B cell (primary cell): ENCODE results near the gene CHST8. TPM values are rescaled to one million over a fixed set of nuclear protein-coding genes. Genes with fewer than 3 reads are reported as not detected.

ENCODE experiments used
- ATAC-seq: fragments of 200-7000 bp; cut with Tn5 transposase; one replicate; pipeline ENCODE4 v1.10.0; 2021; ENCODE audit warnings: low read depth, mild to moderate bottlenecking, moderate number of reproducible peaks, moderate library complexity
- CTCF ChIA-PET: fragments of 350-600 bp; sonication (Branson Sonifier 250); formaldehyde crosslinking; loops from one replicate; lab custom pipeline; 2021; ENCODE audit warnings: antibody characterized with exemption, inconsistent platforms; lab: Charles Lee
- POLR2A ChIA-PET: fragments of 350-600 bp; sonication (Branson Sonifier 250); formaldehyde crosslinking; loops from one replicate; lab custom pipeline; 2021; ENCODE audit warnings: antibody characterized with exemption; lab: Charles Lee
- DNase-seq: peaks from one replicate; pipeline ENCODE4 v3.0.0; 2013
- H2AFZ ChIP-seq: 2 replicates; pipeline ENCODE4 v1.6.1; 2012; ENCODE audit warnings: mild to moderate bottlenecking, low read depth, low read length; ENCODE audit not compliant: insufficient read depth, poor library complexity, severe bottlenecking
- H3K27ac ChIP-seq, 2 donors: 1 replicate in 1 of 2; 2 replicates in 1 of 2; pipeline ENCODE4 v1.5.1; 2012 to 2013; ENCODE audit warnings: low read length in 2 of 2, mild to moderate bottlenecking in 2 of 2, moderate library complexity in 1 of 2
- H3K27me3 ChIP-seq, 4 experiments: fragments of 200-600 bp in 1 of 4; sonication (generic) in 1 of 4; replicated peaks in 1 of 4; 1 replicate in 2 of 4; 2 replicates in 2 of 4; pipeline versions ENCODE4 v1.6.1 to v1.7.0; 2013 to 2016; ENCODE audit warnings: low read length in 3 of 4, mild to moderate bottlenecking in 2 of 4, mixed read lengths in 1 of 4, moderate library complexity in 1 of 4; ENCODE audit not compliant: insufficient read depth in 4 of 4, control insufficient read depth in 3 of 4; ENCODE audit errors: control extremely low read depth in 1 of 4
- H3K36me3 ChIP-seq, 2 experiments: replicated peaks in 1 of 2; 1 replicate in 1 of 2; 2 replicates in 1 of 2; pipeline versions ENCODE4 v1.6.1 to v1.7.1; 2013; ENCODE audit warnings: low read length in 1 of 2; ENCODE audit not compliant: insufficient read depth in 2 of 2, control insufficient read depth in 1 of 2; ENCODE audit errors: control extremely low read depth in 1 of 2, extremely low read depth in 1 of 2
- H3K4me1 ChIP-seq, 2 donors: fragments of 200-600 bp in 1 of 2; sonication (generic) in 1 of 2; 1 replicate in 1 of 2; 2 replicates in 1 of 2; pipeline versions ENCODE4 v1.5.1 to v1.6.1; 2013 to 2017; ENCODE audit warnings: low read length in 2 of 2; ENCODE audit not compliant: control insufficient read depth in 2 of 2, insufficient read depth in 2 of 2
- H3K4me2 ChIP-seq: replicated peaks from 2 replicates; pipeline ENCODE3; 2012; ENCODE audit warnings: mild to moderate bottlenecking, low read depth, low read length; ENCODE audit not compliant: poor library complexity, severe bottlenecking
- H3K4me3 ChIP-seq, 5 experiments: fragments of 200-600 bp in 1 of 5; sonication (generic) in 1 of 5; 1 replicate in 3 of 5; 2 replicates in 2 of 5; pipeline versions ENCODE4 v1.5.1 to v1.7.0; 2011 to 2016; ENCODE audit warnings: low read length in 4 of 5, mild to moderate bottlenecking in 4 of 5, low read depth in 2 of 5, control low read depth in 1 of 5, moderate library complexity in 1 of 5; ENCODE audit not compliant: insufficient read depth in 1 of 5; ENCODE audit errors: control extremely low read depth in 1 of 5, extremely low read depth in 1 of 5
- H3K79me2 ChIP-seq: fragments of 200-600 bp; sonication (generic); one replicate; pipeline ENCODE4 v1.6.0; 2016; ENCODE audit warnings: low read length; ENCODE audit not compliant: control insufficient read depth, insufficient read depth
- H3K9ac ChIP-seq: fragments of 200-600 bp; sonication (generic); 2 replicates; pipeline ENCODE4 v1.6.1; 2017; ENCODE audit warnings: mild to moderate bottlenecking, low read length, moderate library complexity
- H3K9me3 ChIP-seq, 3 donors: one replicate each; pipeline versions ENCODE4 v1.6.1 to v1.7.1; 2013; ENCODE audit warnings: low read length in 2 of 3; ENCODE audit not compliant: control insufficient read depth in 2 of 3, insufficient read depth in 1 of 3; ENCODE audit errors: control extremely low read depth in 1 of 3
- H4K20me1 ChIP-seq: 2 replicates; pipeline ENCODE4 v1.6.0; 2012; ENCODE audit warnings: mild to moderate bottlenecking, low read length; ENCODE audit not compliant: insufficient read depth, control insufficient read depth, poor library complexity, severe bottlenecking
- H3K27ac Mint-ChIP-seq: one replicate; pipeline ENCODE4 v1.8.0; 2021; ENCODE audit warnings: mixed read lengths
- H3K27me3 Mint-ChIP-seq: one replicate; pipeline ENCODE4 v1.8.0; 2021; ENCODE audit warnings: mixed read lengths
- H3K4me1 Mint-ChIP-seq: one replicate; pipeline ENCODE4 v1.8.0; 2021; ENCODE audit warnings: mixed read lengths
- H3K4me3 Mint-ChIP-seq: one replicate; pipeline ENCODE4 v1.8.0; 2021; ENCODE audit warnings: mixed read lengths
- H3K9me3 Mint-ChIP-seq: one replicate; pipeline ENCODE4 v1.8.0; 2022; ENCODE audit warnings: mixed read lengths; ENCODE audit not compliant: insufficient read depth
- CTCF ChIP-seq: fragments of 200-600 bp; IDR thresholded peaks from one replicate; pipeline ENCODE4 v1.8.0; 2022; ENCODE audit warnings: antibody characterized with exemption, mild to moderate bottlenecking
- EZH2 ChIP-seq: IDR thresholded peaks from 2 replicates; pipeline ENCODE4 v1.6.1; 2012; ENCODE audit warnings: borderline replicate concordance, low read depth, mild to moderate bottlenecking, moderate library complexity, low read length; ENCODE audit not compliant: insufficient read depth, poor library complexity, severe bottlenecking
- whole genome bisulfite sequencing: methylation state at CpG from one replicate; pipeline ENCODE4 v1.1.5; 2013; ENCODE audit warnings: missing lambda C conversion rate; ENCODE audit not compliant: insufficient coverage; 5-methylcytosine and 5-hydroxymethylcytosine counted together
- intact Hi-C: fragments of 100-400 bp; cut with micrococcal nuclease; formaldehyde crosslinking; loops from one replicate; pipeline ENCODE4 v1.10.0; 2022
- polyA plus RNA-seq: library from polyadenylated mRNA; depleted of rRNA; stranded (reverse); fragments of >200 nt; gene quantifications from 2 replicates; pipeline ENCODE4 v1.2.3, GENCODE V29; 2012
- total RNA-seq, 2 donors: library from RNA; stranded (reverse); fragments of 120-200 nt in 1 of 2; gene quantifications; 1 replicate in 1 of 2; 2 replicates in 1 of 2; pipeline versions ENCODE4 v1.2.3 to v1.2.4, GENCODE V29; 2013 to 2022

The CHST8 gene
- total and polyA plus RNA-seq, 2 donors (not counting 1 experiment from before 2014, with no cell fraction given): not detected

- Histone ChIP-seq H3K4me3 (no peak overlapping the region), H4K20me1 (no peaks in the 10 kb centered on the region), H3K4me1 (no peaks in the 10 kb centered on the region), H3K9ac (no peak overlapping the region), H2AFZ (no peak overlapping the region), H3K27me3 (peaks cover 0 to 2% (median 0%) of the 10 kb centered on the region in 4 experiments), H3K4me2 (no peak overlapping the region), H3K36me3 (no peaks in the 10 kb centered on the region), H3K9me3 (peaks cover 0 to 7% (median 0%) of the 10 kb centered on the region in 3 donors), H3K79me2 (no peaks in the 10 kb centered on the region), H3K27ac (no peak overlapping the region)
- no peak overlapping the region for H3K4me3 Mint-ChIP-seq
- WGBS: 30% methylated on average over 9 of the region's 9 CpGs
- H3K4me1 Mint-ChIP-seq: no peaks in the 10 kb centered on the region
- ChIA-PET CTCF (no interaction called here), POLR2A (no interaction called here)
- no peak overlapping the region for H3K27ac Mint-ChIP-seq
- no peak for ATAC-seq
- H3K9me3 Mint-ChIP-seq: no peaks in the 10 kb centered on the region
- DNase-seq: no peak
- intact Hi-C loops: no loop called here
- no peaks in the 10 kb centered on the region for H3K27me3 Mint-ChIP-seq
- no peak for TF ChIP-seq CTCF
- TF ChIP-seq EZH2: no peak
Observed at GRCh38 chr19:33740811-33741396, 119.2 kb downstream of the CHST8 start.

GRCh38 chr19:33745297-33745696 lies 123.5 kb downstream of the CHST8 start:
- Histone ChIP-seq H3K27me3 (no peaks in the 10 kb centered on the region), H4K20me1 (no peaks in the 10 kb centered on the region), H3K79me2 (no peaks in the 10 kb centered on the region), H3K9ac (no peak overlapping the region), H2AFZ (no peak overlapping the region), H3K4me3 (no peak overlapping the region), H3K4me2 (no peak overlapping the region), H3K27ac (no peak overlapping the region), H3K4me1 (no peaks in the 10 kb centered on the region), H3K9me3 (peaks cover 0 to 8% (median 0%) of the 10 kb centered on the region in 3 donors), H3K36me3 (no peaks in the 10 kb centered on the region)
- WGBS: 80% methylated on average over 6 of the region's 6 CpGs
- ATAC-seq: no peak
- Mint-ChIP-seq H3K27me3 (peaks cover 8% of the 10 kb centered on the region), H3K9me3 (no peaks in the 10 kb centered on the region), H3K4me1 (no peaks in the 10 kb centered on the region), H3K4me3 (no peak overlapping the region), H3K27ac (no peak overlapping the region)
- POLR2A ChIA-PET: no interaction called here
- intact Hi-C loops: no loop called here
- CTCF ChIA-PET: no interaction called here
- TF ChIP-seq EZH2 (no peak), CTCF (no peak)
- DNase-seq: no peak
